ENCODE results near the gene SMAGP.
"Not testable (repeated sequence)": the region's sequence is repeated elsewhere in the genome, so short reads cannot be mapped to it uniquely, and the experiment has no call there.

Gene SMAGP

GRCh38 chr12:51219857-51220256 is 50.4 kb downstream of the SMAGP start:
- DNase-seq, result not testable (repeated sequence)

- DNase-seq, result no peak
Observed at GRCh38 chr12:51219322-51219721, 50.9 kb downstream of the SMAGP start.

- DNase-seq, result no peak
Observed at GRCh38 chr12:51218607-51219161, 51.5 kb downstream of the SMAGP start.

GRCh38 chr12:51217968-51218606 is 52.1 kb downstream of the SMAGP start, which contains the start of gene POU6F1:
Gene POU6F1 (minus strand): TSS chr12:51218062. CDS start chr12:51206836, 11,226 bp downstream.
- DNase-seq, result peak; percentile 65

- DNase-seq, result peak; percentile 29
Observed at GRCh38 chr12:51217133-51217967, 52.9 kb downstream of the SMAGP start.

GRCh38 chr12:51216642-51217041 is 53.6 kb downstream of the SMAGP start:
- DNase-seq, result no peak

GRCh38 chr12:51214895-51215294 is 55.3 kb downstream of the SMAGP start:
- DNase-seq, result no peak

GRCh38 chr12:51210690-51211395 is 59.4 kb downstream of the SMAGP start:
- no peak for DNase-seq

- DNase-seq, result no peak
Observed at GRCh38 chr12:51209259-51209658, 61.0 kb downstream of the SMAGP start.

GRCh38 chr12:51208016-51208660 is 62.1 kb downstream of the SMAGP start:
- no peak for DNase-seq

GRCh38 chr12:51205350-51205749 is 64.9 kb downstream of the SMAGP start:
- no peak for DNase-seq

GRCh38 chr12:51202718-51203117 is 67.5 kb downstream of the SMAGP start:
- DNase-seq, result peak; percentile 29

- no peak for DNase-seq
Observed at GRCh38 chr12:51200806-51201205, 69.4 kb downstream of the SMAGP start.

- no peak for DNase-seq
Observed at GRCh38 chr12:51200156-51200555, 70.1 kb downstream of the SMAGP start.

GRCh38 chr12:51199366-51199945 is 70.8 kb downstream of the SMAGP start:
- DNase-seq, result no peak

GRCh38 chr12:51198568-51199365 is 71.4 kb downstream of the SMAGP start:
- no peak for DNase-seq

- no peak for DNase-seq
Observed at GRCh38 chr12:51197736-51198567, 72.3 kb downstream of the SMAGP start.

- DNase-seq, result no peak
Observed at GRCh38 chr12:51196547-51196946, 73.7 kb downstream of the SMAGP start.

GRCh38 chr12:51195841-51196240 is 74.4 kb downstream of the SMAGP start:
- DNase-seq, result no peak
